ENCODE data around the gene ZCCHC14. TPM values are rescaled to one million over a fixed set of nuclear protein-coding genes. Genes with fewer than 3 reads are reported as not detected.
"Not testable (repeated sequence)": the region's sequence is repeated elsewhere in the genome, so short reads cannot be mapped to it uniquely, and the experiment has no call there.

The ZCCHC14 gene
- total and polyA plus RNA-seq, 2 donors = 2.7 to 7.3 TPM

- WGBS = 90% methylated on average over 11 of the region's 11 CpGs
- H3K36me3 ChIP-seq (ENCODE audit: control insufficient read depth in 2 of 2, insufficient read depth in 2 of 2, low read length in 1 of 2) = no peaks in the 10 kb centered on the region
- no peaks in the 10 kb centered on the region for H3K27me3 ChIP-seq (ENCODE audit: control insufficient read depth in 2 of 2, insufficient read depth in 1 of 2, low read length in 1 of 2)
- no peaks in the 10 kb centered on the region for H3K9me3 ChIP-seq (ENCODE audit: control insufficient read depth in 2 of 2, insufficient read depth in 1 of 2, low read length in 1 of 2)
- H3K27ac ChIP-seq (ENCODE audit: low read depth in 1 of 2, low read length in 1 of 2) = no peak overlapping the region
- DNase-seq (ENCODE audit: low read depth in 6 of 9, low spot score in 9 of 9) = no peak
- no peaks in the 10 kb centered on the region for H3K4me1 ChIP-seq (ENCODE audit: control insufficient read depth in 2 of 2, insufficient read depth in 2 of 2, low read length in 2 of 2)
- H3K4me3 ChIP-seq (ENCODE audit: low read length in 2 of 2) = no peak overlapping the region
Observed at GRCh38 chr16:87527055-87527724, 34.4 kb upstream of the ZCCHC14 start.

GRCh38 chr16:87526238-87526947, 33.6 kb upstream of the ZCCHC14 start:
- 93% methylated on average over 6 of the region's 6 CpGs for WGBS
- no peak for DNase-seq (ENCODE audit: low read depth in 6 of 9, low spot score in 9 of 9)

DNA sequence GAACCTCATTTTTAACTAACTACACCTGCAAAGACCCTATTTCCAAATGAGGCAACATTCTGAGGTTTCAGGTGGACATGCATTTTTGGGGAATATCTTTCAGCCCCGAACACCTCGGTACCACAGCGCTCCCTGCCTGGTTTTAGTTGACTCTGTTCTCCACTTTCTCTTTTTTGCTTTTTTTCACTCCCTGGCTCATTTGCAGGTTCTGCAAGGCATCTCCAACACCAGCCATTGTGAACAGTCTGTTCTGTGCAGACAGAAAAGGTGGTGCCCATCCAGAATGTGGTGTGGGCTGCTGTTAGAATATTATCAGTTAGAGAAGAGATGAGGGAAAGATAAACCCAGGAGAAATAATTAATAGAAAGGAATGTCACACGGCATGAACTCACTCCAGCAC, 32.5 kb upstream of the ZCCHC14 start:
- Histone ChIP-seq H3K27ac (ENCODE audit: low read depth in 1 of 2, low read length in 1 of 2) (no peak overlapping the region), H3K36me3 (ENCODE audit: control insufficient read depth in 2 of 2, insufficient read depth in 2 of 2, low read length in 1 of 2) (no peaks in the 10 kb centered on the region), H3K4me1 (ENCODE audit: control insufficient read depth in 2 of 2, insufficient read depth in 2 of 2, low read length in 2 of 2) (no peaks in the 10 kb centered on the region), H3K4me3 (ENCODE audit: low read length in 2 of 2) (no peak overlapping the region), H3K9me3 (ENCODE audit: control insufficient read depth in 2 of 2, insufficient read depth in 1 of 2, low read length in 1 of 2) (no peaks in the 10 kb centered on the region), H3K27me3 (ENCODE audit: control insufficient read depth in 2 of 2, insufficient read depth in 1 of 2, low read length in 1 of 2) (no peaks in the 10 kb centered on the region)
- WGBS = 85% methylated on average over 4 of the region's 4 CpGs
- DNase-seq (ENCODE audit: low read depth in 6 of 9, low spot score in 9 of 9) = no peak

More at GRCh38 chr16:87526238-87526947, 33.6 kb upstream of the ZCCHC14 start:
- H3K27ac ChIP-seq (ENCODE audit: low read depth in 1 of 2, low read length in 1 of 2) = no peak overlapping the region
- H3K4me1 ChIP-seq (ENCODE audit: control insufficient read depth in 2 of 2, insufficient read depth in 2 of 2, low read length in 2 of 2) = no peaks in the 10 kb centered on the region
- H3K4me3 ChIP-seq (ENCODE audit: low read length in 2 of 2) = no peak overlapping the region
- H3K36me3 ChIP-seq (ENCODE audit: control insufficient read depth in 2 of 2, insufficient read depth in 2 of 2, low read length in 1 of 2) = no peaks in the 10 kb centered on the region
- no peaks in the 10 kb centered on the region for H3K27me3 ChIP-seq (ENCODE audit: control insufficient read depth in 2 of 2, insufficient read depth in 1 of 2, low read length in 1 of 2)
- no peaks in the 10 kb centered on the region for H3K9me3 ChIP-seq (ENCODE audit: control insufficient read depth in 2 of 2, insufficient read depth in 1 of 2, low read length in 1 of 2)

- no peaks in the 10 kb centered on the region for H3K4me1 ChIP-seq (ENCODE audit: control insufficient read depth in 2 of 2, insufficient read depth in 2 of 2, low read length in 2 of 2)
- H3K27ac ChIP-seq (ENCODE audit: low read depth in 1 of 2, low read length in 1 of 2) = no peak overlapping the region
- no peaks in the 10 kb centered on the region for H3K9me3 ChIP-seq (ENCODE audit: control insufficient read depth in 2 of 2, insufficient read depth in 1 of 2, low read length in 1 of 2)
- H3K27me3 ChIP-seq (ENCODE audit: control insufficient read depth in 2 of 2, insufficient read depth in 1 of 2, low read length in 1 of 2) = no peaks in the 10 kb centered on the region
- no peak overlapping the region for H3K4me3 ChIP-seq (ENCODE audit: low read length in 2 of 2)
- 94% methylated on average over 4 of the region's 4 CpGs for WGBS
- DNase-seq (ENCODE audit: low read depth in 6 of 9, low spot score in 9 of 9) = no peak
- no peaks in the 10 kb centered on the region for H3K36me3 ChIP-seq (ENCODE audit: control insufficient read depth in 2 of 2, insufficient read depth in 2 of 2, low read length in 1 of 2)
Observed at GRCh38 chr16:87524407-87524806, 31.6 kb upstream of the ZCCHC14 start.

GRCh38 chr16:87523605-87524004, 30.8 kb upstream of the ZCCHC14 start:
- not testable (repeated sequence) for H3K27me3 ChIP-seq (ENCODE audit: control insufficient read depth in 2 of 2, insufficient read depth in 1 of 2, low read length in 1 of 2)

GRCh38 chr16:87521764-87522163, 28.9 kb upstream of the ZCCHC14 start:
- not testable (repeated sequence) for H3K4me3 ChIP-seq (ENCODE audit: low read length in 2 of 2); H3K36me3 ChIP-seq (ENCODE audit: control insufficient read depth in 2 of 2, insufficient read depth in 2 of 2, low read length in 1 of 2); H3K4me1 ChIP-seq (ENCODE audit: control insufficient read depth in 2 of 2, insufficient read depth in 2 of 2, low read length in 2 of 2); DNase-seq (ENCODE audit: low read depth in 6 of 9, low spot score in 9 of 9); H3K27ac ChIP-seq (ENCODE audit: low read depth in 1 of 2, low read length in 1 of 2); H3K27me3 ChIP-seq (ENCODE audit: control insufficient read depth in 2 of 2, insufficient read depth in 1 of 2, low read length in 1 of 2); H3K9me3 ChIP-seq (ENCODE audit: control insufficient read depth in 2 of 2, insufficient read depth in 1 of 2, low read length in 1 of 2)
- 91% methylated on average over 7 of the region's 7 CpGs for WGBS

More at GRCh38 chr16:87523605-87524004, 30.8 kb upstream of the ZCCHC14 start:
- not testable (repeated sequence) for H3K4me1 ChIP-seq (ENCODE audit: control insufficient read depth in 2 of 2, insufficient read depth in 2 of 2, low read length in 2 of 2); H3K4me3 ChIP-seq (ENCODE audit: low read length in 2 of 2); H3K9me3 ChIP-seq (ENCODE audit: control insufficient read depth in 2 of 2, insufficient read depth in 1 of 2, low read length in 1 of 2); H3K27ac ChIP-seq (ENCODE audit: low read depth in 1 of 2, low read length in 1 of 2); DNase-seq (ENCODE audit: low read depth in 6 of 9, low spot score in 9 of 9); H3K36me3 ChIP-seq (ENCODE audit: control insufficient read depth in 2 of 2, insufficient read depth in 2 of 2, low read length in 1 of 2)
- WGBS = 95% methylated on average over 6 of the region's 6 CpGs

GRCh38 chr16:87519170-87519569, 26.3 kb upstream of the ZCCHC14 start:
- not testable (repeated sequence) for H3K27ac ChIP-seq (ENCODE audit: low read depth in 1 of 2, low read length in 1 of 2); H3K4me3 ChIP-seq (ENCODE audit: low read length in 2 of 2); H3K4me1 ChIP-seq (ENCODE audit: control insufficient read depth in 2 of 2, insufficient read depth in 2 of 2, low read length in 2 of 2); DNase-seq (ENCODE audit: low read depth in 6 of 9, low spot score in 9 of 9); H3K36me3 ChIP-seq (ENCODE audit: control insufficient read depth in 2 of 2, insufficient read depth in 2 of 2, low read length in 1 of 2); H3K9me3 ChIP-seq (ENCODE audit: control insufficient read depth in 2 of 2, insufficient read depth in 1 of 2, low read length in 1 of 2)
- 53% methylated on average over 4 of the region's 4 CpGs for WGBS
- peaks cover 0 to 11% of the 10 kb centered on the region in 2 donors for H3K27me3 ChIP-seq (ENCODE audit: control insufficient read depth in 2 of 2, insufficient read depth in 1 of 2, low read length in 1 of 2)

DNA sequence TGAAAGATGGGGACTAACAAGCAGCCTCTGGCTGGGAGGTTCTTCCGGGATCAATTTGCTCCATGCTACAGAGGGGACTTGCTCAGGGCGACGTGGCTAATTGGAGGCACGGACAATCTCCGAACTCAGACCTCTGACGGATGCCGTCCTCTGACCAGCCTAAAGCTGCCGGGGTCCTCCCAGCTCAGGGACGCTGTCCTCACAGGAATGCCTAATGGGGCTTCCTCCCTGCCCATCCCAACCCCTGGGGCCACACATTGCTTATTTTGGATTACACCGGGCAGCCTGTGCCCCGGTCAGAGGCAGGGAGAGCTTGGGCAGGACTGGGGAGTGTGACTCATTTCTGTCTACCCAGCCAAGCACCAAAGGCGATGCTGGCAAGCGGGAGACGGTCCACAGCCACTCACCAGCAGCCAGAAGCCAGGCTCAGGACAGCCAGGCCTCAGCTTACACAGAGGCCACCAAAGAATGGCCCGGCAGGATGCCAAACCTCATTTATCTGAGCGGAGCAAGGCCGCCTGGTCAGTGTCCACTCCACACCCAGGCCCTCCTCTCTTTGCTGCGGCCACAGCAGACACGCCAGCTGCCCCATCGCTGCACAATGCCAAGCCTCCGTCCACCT, 25.7 kb upstream of the ZCCHC14 start:
- H3K9me3 ChIP-seq (ENCODE audit: control insufficient read depth in 2 of 2, insufficient read depth in 1 of 2, low read length in 1 of 2); H3K36me3 ChIP-seq (ENCODE audit: control insufficient read depth in 2 of 2, insufficient read depth in 2 of 2, low read length in 1 of 2); H3K4me3 ChIP-seq (ENCODE audit: low read length in 2 of 2); DNase-seq (ENCODE audit: low read depth in 6 of 9, low spot score in 9 of 9); H3K4me1 ChIP-seq (ENCODE audit: control insufficient read depth in 2 of 2, insufficient read depth in 2 of 2, low read length in 2 of 2); H3K27ac ChIP-seq (ENCODE audit: low read depth in 1 of 2, low read length in 1 of 2): not testable (repeated sequence)
- 94% methylated on average over 21 of the region's 21 CpGs for WGBS
- H3K27me3 ChIP-seq (ENCODE audit: control insufficient read depth in 2 of 2, insufficient read depth in 1 of 2, low read length in 1 of 2) = peaks cover 0 to 11% of the 10 kb centered on the region in 2 donors
